HepG2 (cell line): ENCODE data around the gene ZNF747. TPM values are rescaled to one million over a fixed set of nuclear protein-coding genes. Genes with fewer than 3 reads are reported as not detected.

Experiments
- ATF5 ChIP-seq: sonication (generic); formaldehyde crosslinking; IDR thresholded peaks from 2 replicates; pipeline ENCODE4 v1.4.0; 2020; ENCODE audit warnings: mild to moderate bottlenecking, low read depth, missing genetic modification reagents
- BATF2 ChIP-seq: sonication (generic); formaldehyde crosslinking; IDR thresholded peaks from 2 replicates; pipeline ENCODE4 v1.8.0; 2022; ENCODE audit warnings: mild to moderate bottlenecking, missing genetic modification reagents, moderate library complexity
- DZIP1 ChIP-seq: sonication (generic); formaldehyde crosslinking; IDR thresholded peaks from 2 replicates; pipeline ENCODE4 v1.5.0; 2020; ENCODE audit warnings: mild to moderate bottlenecking, missing genetic modification reagents
- ETV5 ChIP-seq: IDR thresholded peaks from 2 replicates; pipeline ENCODE4 v1.6.1; 2018; ENCODE audit warnings: missing biosample characterization, missing genetic modification reagents, inconsistent platforms, borderline replicate concordance
- FOXM1 ChIP-seq: sonication (generic); formaldehyde crosslinking; IDR thresholded peaks from 2 replicates; pipeline ENCODE4 v1.5.0; 2020; ENCODE audit warnings: missing genetic modification reagents
- HNRNPL ChIP-seq: fragments of 200-400 bp; formaldehyde crosslinking; IDR thresholded peaks from 2 replicates; pipeline ENCODE4 v1.6.1; 2017; ENCODE audit warnings: mild to moderate bottlenecking, low read depth, low read length
- MXI1 ChIP-seq: IDR thresholded peaks from 3 replicates; pipeline ENCODE4 v1.6.1; 2012; ENCODE audit warnings: low read depth, low read length, inconsistent platforms, borderline replicate concordance
- NBN ChIP-seq: fragments of 450-650 bp; conservative IDR thresholded peaks from 2 replicates; pipeline ENCODE4 v1.6.1; 2017
- SETDB1 ChIP-seq: sonication (generic); formaldehyde crosslinking; IDR thresholded peaks from 2 replicates; pipeline ENCODE4 v1.5.1; 2020; ENCODE audit warnings: missing genetic modification reagents, mild to moderate bottlenecking, borderline replicate concordance
- SUZ12 ChIP-seq: fragments of 150-350 bp; IDR thresholded peaks from 2 replicates; pipeline ENCODE4 v1.6.1; 2014; ENCODE audit warnings: low read depth, low read length
- U2AF2 ChIP-seq: fragments of 200-400 bp; formaldehyde crosslinking; IDR thresholded peaks from 2 replicates; pipeline ENCODE4 v1.6.1; 2017; ENCODE audit warnings: low read depth, mild to moderate bottlenecking, low read length
- ZBTB10 ChIP-seq: sonication (generic); formaldehyde crosslinking; IDR thresholded peaks from 2 replicates; pipeline ENCODE4 v1.4.0; 2020; ENCODE audit warnings: missing genetic modification reagents, borderline replicate concordance
- ZFP41 ChIP-seq: sonication (generic); formaldehyde crosslinking; IDR thresholded peaks from 2 replicates; pipeline ENCODE4 v1.4.0; 2020; ENCODE audit warnings: mild to moderate bottlenecking, missing genetic modification reagents, borderline replicate concordance
- ZNF281 ChIP-seq: sonication (generic); formaldehyde crosslinking; IDR thresholded peaks from 2 replicates; pipeline ENCODE4 v1.4.0; 2020; ENCODE audit warnings: missing genetic modification reagents, borderline replicate concordance
- ZNF382 ChIP-seq: sonication (generic); formaldehyde crosslinking; IDR thresholded peaks from 2 replicates; pipeline ENCODE4 v1.5.0; 2020; ENCODE audit warnings: missing genetic modification reagents, mild to moderate bottlenecking, borderline replicate concordance
- ZNF549 ChIP-seq: sonication (generic); formaldehyde crosslinking; IDR thresholded peaks from 2 replicates; pipeline ENCODE4 v1.5.0; 2020; ENCODE audit warnings: missing genetic modification reagents
- ZNF556 ChIP-seq: sonication (generic); formaldehyde crosslinking; IDR thresholded peaks from 2 replicates; pipeline ENCODE4 v1.4.0; 2020; ENCODE audit warnings: mild to moderate bottlenecking, missing genetic modification reagents, borderline replicate concordance
- ZNF629 ChIP-seq: sonication (generic); formaldehyde crosslinking; conservative IDR thresholded peaks from 2 replicates; pipeline ENCODE4 v1.5.0; 2020; ENCODE audit warnings: missing genetic modification reagents
- ZNF7 ChIP-seq: IDR thresholded peaks from 2 replicates; pipeline ENCODE4 v1.6.1; 2016; ENCODE audit warnings: missing biosample characterization, missing genetic modification reagents
- polyA plus RNA-seq, 8 experiments: library from polyadenylated mRNA; depleted of rRNA in 3 of 8; stranded (reverse) in 7 of 8; unstranded in 1 of 8; fragments of >200 nt; fragmentation: Illumina TruSeq in 4 of 8; extraction: Trizol in 4 of 8; gene quantifications; 2 replicates each; pipeline versions ENCODE4 v1.2.1 to v1.2.3, GENCODE V29; 2011 to 2016; ENCODE audit warnings: low read depth in 4 of 8, missing spikeins in 1 of 8, mixed read lengths in 1 of 8; ENCODE audit not compliant: insufficient read depth in 1 of 8
- total RNA-seq, 5 experiments: library from RNA; depleted of rRNA; stranded (reverse); fragments of >200 nt; fragmentation: Illumina TruSeq; extraction: Trizol; gene quantifications; 2 replicates each; pipeline ENCODE4 v1.2.3, GENCODE V29; 2016; ENCODE audit warnings: low read depth in 1 of 5

Gene ZNF747
- total and polyA plus RNA-seq, 2 of the 13 experiments (the other 11 are each of a cell fraction or from before 2014, with no cell fraction given), result 7.2 to 10.2 TPM

- TF ChIP-seq ZNF7 (no peak), U2AF2 (no peak), BATF2 (CRISPR knock-in tag) (0 out of 2 replicates have a peak, but pooled peaks have one; percentile 54), ZNF382 (CRISPR knock-in tag) (no peak), ZNF281 (CRISPR knock-in tag) (peak; percentile 40), SUZ12 (no peak), ZFP41 (CRISPR knock-in tag) (no peak), ETV5 (peak; percentile 46), ZNF556 (CRISPR knock-in tag) (no peak; the same call in 1 of the 2 replicates), ATF5 (CRISPR knock-in tag) (no peak), ZBTB10 (CRISPR knock-in tag) (no peak), MXI1 (peak; percentile 96; the same call in 2 of the 3 replicates), HNRNPL (peak; percentile 59; the same call in 1 of the 2 replicates), DZIP1 (CRISPR knock-in tag) (no peak), ZNF629 (CRISPR knock-in tag) (no peak), FOXM1 (no peak; the same call in 1 of the 2 replicates), SETDB1 (CRISPR knock-in tag) (no peak), ZNF549 (no peak), NBN (no peak)
Measured at GRCh38 chr16:30526823-30527634, 7.6 kb downstream of the ZNF747 start (continued).
